HEK293T (cell line): ENCODE results near the gene SLC35A5.
A peak's percentile ranks its signal among the peaks of the same experiment; 100 is the strongest.

Experiments
- CTCF ChIA-PET: fragments of 350-600 bp; formaldehyde crosslinking; extraction: SDS; loops from one replicate; lab custom pipeline; 2021; ENCODE audit warnings: antibody characterized with exemption, inconsistent platforms; lab: Yijun Ruan, JAX
- POLR2A ChIA-PET: fragments of 350-600 bp; formaldehyde crosslinking; extraction: SDS; loops from one replicate; lab custom pipeline; 2020; ENCODE audit warnings: antibody characterized with exemption, inconsistent platforms; lab: Yijun Ruan, JAX
- DNase-seq: peaks from one replicate; pipeline ENCODE4 v3.0.0; 2012; ENCODE audit warnings: mixed read lengths; ENCODE audit errors: extremely low spot score
- ARNT ChIP-seq: fragments of 450-650 bp; IDR thresholded peaks from 2 replicates; pipeline ENCODE4 v1.6.1; 2017; ENCODE audit warnings: mild to moderate bottlenecking
- BHLHE40 ChIP-seq: fragments of 450-650 bp; IDR thresholded peaks from 2 replicates; pipeline ENCODE4 v1.6.1; 2016; ENCODE audit warnings: mild to moderate bottlenecking, moderate library complexity, borderline replicate concordance
- CTBP1 ChIP-seq: fragments of 450-650 bp; IDR thresholded peaks from 2 replicates; pipeline ENCODE4 v1.6.1; 2016; ENCODE audit warnings: borderline replicate concordance
- ELF4 ChIP-seq: fragments of 450-650 bp; IDR thresholded peaks from 2 replicates; pipeline ENCODE4 v1.6.1; 2017; ENCODE audit warnings: antibody characterized with exemption
- FOXA1 ChIP-seq: fragments of 450-650 bp; IDR thresholded peaks from 2 replicates; pipeline ENCODE4 v1.6.1; 2016; ENCODE audit warnings: mild to moderate bottlenecking
- FOXK2 ChIP-seq: fragments of 450-650 bp; IDR thresholded peaks from 2 replicates; pipeline ENCODE4 v1.6.1; 2016; ENCODE audit warnings: mild to moderate bottlenecking
- FOXM1 ChIP-seq: fragments of 450-650 bp; IDR thresholded peaks from 2 replicates; pipeline ENCODE4 v1.6.1; 2017; ENCODE audit warnings: mild to moderate bottlenecking, borderline replicate concordance
- HDGF ChIP-seq: fragments of 450-650 bp; IDR thresholded peaks from 2 replicates; pipeline ENCODE4 v1.6.1; 2017; ENCODE audit warnings: antibody characterized with exemption, borderline replicate concordance
- L3MBTL2 ChIP-seq: fragments of 450-650 bp; conservative IDR thresholded peaks from 2 replicates; pipeline ENCODE4 v1.6.1; 2016; ENCODE audit warnings: mild to moderate bottlenecking
- LEF1 ChIP-seq: fragments of 450-650 bp; IDR thresholded peaks from 2 replicates; pipeline ENCODE4 v1.6.1; 2017; ENCODE audit warnings: mild to moderate bottlenecking, borderline replicate concordance
- NFRKB ChIP-seq: fragments of 450-650 bp; IDR thresholded peaks from 2 replicates; pipeline ENCODE4 v1.6.1; 2016; ENCODE audit warnings: mild to moderate bottlenecking, moderate library complexity
- SP1 ChIP-seq: fragments of 450-650 bp; IDR thresholded peaks from 2 replicates; pipeline ENCODE4 v1.6.1; 2017
- SUZ12 ChIP-seq: fragments of 450-650 bp; IDR thresholded peaks from 2 replicates; pipeline ENCODE4 v1.6.1; 2016; ENCODE audit warnings: mild to moderate bottlenecking
- TARDBP ChIP-seq: fragments of 450-650 bp; IDR thresholded peaks from 2 replicates; pipeline ENCODE4 v1.6.1; 2016
- ZNF384 ChIP-seq: fragments of 450-650 bp; IDR thresholded peaks from 2 replicates; pipeline ENCODE4 v1.6.1; 2016
- TF ChIP-seq, protein P1 (sequence below): fragments of 450-650 bp; IDR thresholded peaks from 2 replicates; pipeline ENCODE4 v1.6.1; 2016

The SLC35A5 gene

DNA sequence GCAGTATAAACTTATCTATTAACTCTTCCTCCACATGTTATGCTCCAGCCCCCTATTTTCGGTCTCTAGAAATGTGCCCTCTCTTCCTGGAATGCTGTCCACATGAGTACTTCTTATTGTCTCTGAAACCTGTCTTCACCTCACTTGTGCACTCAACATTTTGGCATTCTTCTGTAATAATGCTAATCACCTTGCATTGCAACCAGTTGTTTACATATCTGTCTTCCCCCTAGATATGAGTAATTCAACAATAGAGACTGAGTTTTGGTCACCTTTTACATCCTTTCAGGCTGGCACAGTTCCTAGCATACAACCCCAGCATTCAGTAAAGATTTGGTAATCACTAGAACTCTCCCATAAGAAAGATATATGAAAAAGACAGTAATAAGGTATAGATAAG, 61.9 kb downstream of the SLC35A5 start:
- TF ChIP-seq, protein P1, sequence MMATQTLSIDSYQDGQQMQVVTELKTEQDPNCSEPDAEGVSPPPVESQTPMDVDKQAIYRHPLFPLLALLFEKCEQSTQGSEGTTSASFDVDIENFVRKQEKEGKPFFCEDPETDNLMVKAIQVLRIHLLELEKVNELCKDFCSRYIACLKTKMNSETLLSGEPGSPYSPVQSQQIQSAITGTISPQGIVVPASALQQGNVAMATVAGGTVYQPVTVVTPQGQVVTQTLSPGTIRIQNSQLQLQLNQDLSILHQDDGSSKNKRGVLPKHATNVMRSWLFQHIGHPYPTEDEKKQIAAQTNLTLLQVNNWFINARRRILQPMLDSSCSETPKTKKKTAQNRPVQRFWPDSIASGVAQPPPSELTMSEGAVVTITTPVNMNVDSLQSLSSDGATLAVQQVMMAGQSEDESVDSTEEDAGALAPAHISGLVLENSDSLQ = no peak
- TF ChIP-seq HDGF = no peak
- no peak for TF ChIP-seq LEF1
- TF ChIP-seq ELF4 = no peak
- no peak for TF ChIP-seq SUZ12
- no peak for TF ChIP-seq BHLHE40
- TF ChIP-seq FOXA1 = no peak
- TF ChIP-seq L3MBTL2 = no peak
- no peak for TF ChIP-seq NFRKB
- no peak for TF ChIP-seq FOXK2
- no peak for TF ChIP-seq ZNF384
- TF ChIP-seq ARNT = no peak
- no peak for TF ChIP-seq SP1
- no peak for TF ChIP-seq FOXM1
- TF ChIP-seq TARDBP = no peak
- TF ChIP-seq CTBP1 = no peak

GRCh38 chr3:112627419-112627818, 65.6 kb downstream of the SLC35A5 start:
- ChIA-PET POLR2A (no interaction called here), CTCF (no interaction called here)
- TF ChIP-seq LEF1 (no peak), CTBP1 (no peak), HDGF (no peak)
- DNase-seq = no peak

More for the DNA sequence above, 61.9 kb downstream of the SLC35A5 start:
- DNase-seq = no peak
- ChIA-PET POLR2A (no interaction called here), CTCF (no interaction called here)

DNA sequence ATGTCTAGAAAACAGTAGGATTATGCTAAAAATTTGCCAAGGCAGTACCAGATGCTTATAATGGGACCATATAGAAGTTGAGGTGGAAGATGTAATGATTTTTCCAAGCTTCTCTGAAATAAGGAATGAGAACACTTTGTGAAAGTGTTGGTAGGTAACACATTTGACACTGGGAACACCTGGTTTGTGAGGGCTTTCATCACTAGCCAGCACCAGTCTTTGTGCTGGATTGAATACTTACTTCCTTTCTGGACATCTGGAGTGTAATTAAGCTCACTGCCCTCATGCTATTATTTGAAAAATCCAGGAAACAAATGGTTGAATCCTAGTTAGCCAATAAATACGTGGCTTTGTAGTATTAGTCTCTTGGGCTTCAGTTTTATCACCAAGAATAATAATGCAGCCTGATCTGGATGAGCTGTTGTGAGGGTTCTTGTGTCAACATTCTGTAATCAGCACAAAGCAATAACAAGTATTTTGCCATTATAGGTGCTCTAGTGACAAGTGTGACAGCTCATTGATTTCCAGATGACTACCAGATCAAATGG, 66.1 kb downstream of the SLC35A5 start:
- POLR2A ChIA-PET = no interaction called here
- TF ChIP-seq NFRKB (no peak), LEF1 (no peak), SUZ12 (no peak)
- DNase-seq = no peak
- CTCF ChIA-PET = no interaction called here

GRCh38 chr3:112629425-112629824, 67.6 kb downstream of the SLC35A5 start:
- ChIA-PET CTCF (interaction anchor here (0.6 kb wide), 1 partner anchor 372 kb away, joined by 4 read pairs; no protein-coding TSS in a partner anchor), POLR2A (no interaction called here)
- TF ChIP-seq ARNT (no peak), BHLHE40 (no peak), CTBP1 (no peak), ZNF384 (no peak), L3MBTL2 (no peak), SUZ12 (no peak), ELF4 (no peak), TARDBP (no peak), FOXA1 (no peak), SP1 (no peak), LEF1 (no peak), HDGF (no peak), FOXK2 (no peak), NFRKB (no peak), FOXM1 (no peak)
- TF ChIP-seq, protein P1 = no peak
- DNase-seq = peak; percentile 28

DNA sequence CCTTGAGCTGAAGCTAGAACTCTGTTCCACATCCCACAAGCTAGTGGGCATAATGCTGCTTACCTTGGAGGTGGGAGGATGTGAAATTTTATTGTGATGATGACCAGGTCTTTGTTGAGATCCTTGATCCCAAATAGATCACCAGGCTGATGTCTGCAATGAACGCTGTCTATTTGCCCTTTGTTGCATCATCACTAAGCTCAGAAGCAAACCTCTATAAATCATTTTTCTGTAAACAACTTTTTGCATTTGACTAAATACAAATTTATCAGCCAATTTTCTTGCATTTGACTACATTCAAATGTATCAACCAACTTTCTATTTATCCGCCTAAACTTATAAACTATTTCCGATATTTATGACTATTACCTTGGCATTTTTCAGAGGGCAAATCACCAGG, 69.4 kb downstream of the SLC35A5 start:
- POLR2A ChIA-PET = no interaction called here
- no peak for DNase-seq
- CTCF ChIA-PET = interaction anchor here (0.6 to 0.7 kb wide), 2 partner anchors 53 to 773 kb away, joined by 4 to 7 read pairs; no protein-coding TSS in a partner anchor
- TF ChIP-seq HDGF (no peak), LEF1 (no peak), ARNT (no peak), TARDBP (no peak), SP1 (no peak), ELF4 (no peak), FOXA1 (no peak), NFRKB (no peak), L3MBTL2 (no peak), FOXK2 (no peak), ZNF384 (no peak), SUZ12 (no peak), CTBP1 (no peak), BHLHE40 (no peak)
- TF ChIP-seq, protein P1 = no peak

DNA sequence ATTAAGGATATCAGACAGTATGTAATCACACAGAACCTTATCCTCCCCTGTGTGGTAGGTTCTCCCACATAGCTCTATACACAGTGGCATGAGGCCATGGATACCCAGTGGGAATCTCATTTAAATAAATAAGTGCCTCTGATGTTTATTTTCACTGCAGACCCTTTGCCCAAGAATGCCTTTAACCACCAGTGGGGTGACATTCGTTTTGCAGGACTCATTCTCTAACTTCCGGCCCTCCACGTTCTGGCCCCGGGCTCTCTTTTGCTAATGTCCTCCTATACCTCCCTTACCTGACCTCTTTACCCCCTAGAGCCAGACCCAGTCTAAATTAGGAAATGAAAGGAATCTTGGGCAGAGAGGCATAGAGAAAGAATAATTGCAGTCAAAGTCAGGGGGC, 70.8 kb downstream of the SLC35A5 start:
- CTCF ChIA-PET = interaction anchor here (1.2 kb wide), 1 partner anchor 358 kb away, joined by 4 read pairs; the partner anchor contains the start of gene GTPBP8
- TF ChIP-seq ARNT (no peak), FOXA1 (no peak), TARDBP (no peak), CTBP1 (no peak), ZNF384 (no peak), BHLHE40 (no peak), LEF1 (no peak), HDGF (no peak), NFRKB (no peak), FOXK2 (no peak), FOXM1 (no peak), SP1 (no peak)
- DNase-seq = no peak
- POLR2A ChIA-PET = interaction anchor here (1.9 kb wide), 1 partner anchor 10 kb away, joined by 6 read pairs; no protein-coding TSS in a partner anchor
